GM19238 (cell line): ENCODE measurements around the gene MAN2A1.
A peak's percentile ranks its signal among the peaks of the same experiment; 100 is the strongest.

Experiments used
- DNase-seq: peaks from one replicate; pipeline ENCODE4 v3.0.0; 2011; ENCODE audit warnings: low spot score; ENCODE audit not compliant: insufficient read length

Gene MAN2A1

DNA sequence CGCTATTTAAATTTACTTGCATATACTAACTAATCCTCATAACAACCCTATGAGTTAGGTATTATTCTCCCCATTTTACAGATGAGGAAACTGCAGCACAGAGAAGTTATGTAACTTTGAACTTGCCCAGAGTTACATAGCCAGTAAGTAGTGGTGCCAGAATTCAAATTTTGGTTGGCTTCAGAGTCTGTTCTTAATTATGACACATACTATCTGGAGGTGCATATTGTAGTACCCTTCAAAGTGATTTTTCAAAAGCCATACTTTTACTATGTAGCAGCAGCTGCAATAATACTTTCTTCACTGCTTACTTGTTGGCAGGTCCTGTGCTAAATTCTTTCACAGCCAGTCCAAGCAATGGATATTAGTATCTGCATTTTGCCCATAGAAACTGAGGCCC, 16.4 kb downstream of the MAN2A1 start:
- no peak for DNase-seq

- DNase-seq, result no peak
These were observed 17.8 kb downstream of the MAN2A1 start for GRCh38 chr5:109707531-109707930.

GRCh38 chr5:109708813-109709212, 19.1 kb downstream of the MAN2A1 start:
- DNase-seq, result no peak

DNA sequence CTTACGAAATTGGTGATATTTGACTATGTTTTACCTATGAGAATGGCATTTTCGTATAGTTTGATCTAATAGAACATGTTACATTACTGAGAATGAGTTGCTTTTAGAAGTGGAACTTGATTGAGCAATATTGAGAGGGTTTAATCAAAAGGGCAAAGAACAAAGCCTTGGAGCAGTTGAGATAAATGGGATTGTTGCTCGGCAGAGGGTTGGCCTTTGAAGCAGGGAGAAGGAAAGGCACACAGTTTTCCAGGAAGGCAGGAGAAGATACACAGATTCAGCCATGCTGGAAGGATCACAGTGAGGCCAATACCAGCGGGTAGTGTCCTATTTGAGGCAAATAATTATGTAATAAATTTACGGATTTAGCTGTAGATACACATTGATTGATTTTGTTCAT, 19.5 kb downstream of the MAN2A1 start:
- no peak for DNase-seq

DNA sequence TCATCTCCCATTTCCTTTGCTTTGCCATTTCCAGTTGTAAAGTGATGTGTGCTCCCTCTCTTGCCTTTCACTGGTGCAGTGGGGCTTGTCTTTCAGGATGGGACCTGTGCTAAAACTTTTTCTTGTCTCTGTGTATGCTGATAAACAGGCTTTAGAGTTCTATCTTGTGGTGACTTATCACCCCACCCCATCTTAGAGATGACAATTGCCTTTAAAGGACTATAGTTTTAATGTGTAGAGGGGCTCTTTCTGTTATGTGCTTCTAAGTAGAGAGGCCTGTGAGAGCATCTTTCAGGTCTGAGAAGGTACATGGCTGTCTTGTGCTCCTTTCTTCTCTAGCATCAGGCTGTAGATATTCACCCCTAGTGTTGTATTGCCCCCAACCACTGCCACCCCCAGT, 21.9 kb downstream of the MAN2A1 start:
- DNase-seq, result no peak

DNA sequence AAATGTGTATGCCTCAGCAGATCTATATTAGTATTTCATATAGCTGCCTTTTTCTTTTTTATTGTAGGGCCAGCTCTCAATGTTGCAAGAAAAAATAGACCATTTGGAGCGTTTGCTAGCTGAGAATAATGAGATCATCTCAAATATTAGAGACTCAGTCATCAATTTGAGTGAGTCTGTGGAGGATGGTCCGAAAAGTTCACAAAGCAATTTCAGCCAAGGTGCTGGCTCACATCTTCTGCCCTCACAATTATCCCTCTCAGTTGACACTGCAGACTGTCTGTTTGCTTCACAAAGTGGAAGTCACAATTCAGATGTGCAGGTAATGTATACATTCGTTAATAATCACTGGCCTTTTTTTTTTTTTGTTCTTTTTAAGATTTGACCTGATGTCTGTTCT, 23.7 kb downstream of the MAN2A1 start:
- no peak for DNase-seq

- DNase-seq, result no peak
These were observed 24.9 kb downstream of the MAN2A1 start for GRCh38 chr5:109714592-109714991.

- no peak for DNase-seq
These were observed 28.5 kb downstream of the MAN2A1 start for GRCh38 chr5:109718216-109718615.

GRCh38 chr5:109718632-109719031, 28.9 kb downstream of the MAN2A1 start:
- no peak for DNase-seq

GRCh38 chr5:109719978-109720377, 30.3 kb downstream of the MAN2A1 start:
- DNase-seq, result no peak

GRCh38 chr5:109721741-109722140, 32.0 kb downstream of the MAN2A1 start:
- DNase-seq, result no peak

DNA sequence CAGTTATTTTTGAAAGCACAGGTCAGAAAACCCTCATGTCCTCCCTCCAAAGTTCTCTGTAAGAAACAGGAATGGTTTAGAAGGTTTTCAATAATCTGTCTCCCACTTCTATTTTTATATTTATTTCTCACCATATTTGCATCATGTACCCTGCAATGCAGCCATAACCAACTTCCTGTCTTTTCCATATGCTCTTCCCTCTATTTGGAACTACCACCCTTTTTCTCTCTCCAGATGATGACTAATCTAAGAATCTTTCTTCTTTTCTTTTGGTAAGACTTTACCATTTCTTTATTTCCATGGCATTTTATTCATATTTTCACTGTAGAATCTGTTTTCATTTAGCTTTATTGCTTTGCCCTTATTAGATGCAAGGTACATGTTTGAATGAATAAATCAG, 33.9 kb downstream of the MAN2A1 start:
- DNase-seq, result no peak

DNA sequence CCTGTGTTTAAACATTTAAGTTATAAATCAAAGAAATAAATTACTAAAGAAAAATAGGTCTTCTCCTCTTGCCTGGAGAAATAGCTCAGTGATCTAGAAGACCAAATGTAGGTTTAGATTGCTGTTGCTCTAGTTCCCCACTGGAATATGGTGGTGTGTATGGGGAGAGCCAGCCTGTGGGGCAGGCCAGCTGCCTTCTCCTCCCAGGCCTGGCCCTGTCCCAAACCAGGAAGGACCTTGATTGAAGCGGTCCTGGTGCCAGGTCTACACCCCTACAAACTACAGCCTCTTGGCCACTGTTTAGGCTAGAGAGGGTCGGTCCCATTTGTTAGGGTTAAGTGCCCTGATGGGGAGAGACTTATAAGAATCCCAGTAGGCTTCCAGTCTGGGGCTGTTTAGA, 35.4 kb downstream of the MAN2A1 start:
- DNase-seq, result no peak

GRCh38 chr5:109739741-109740728, 50.3 kb downstream of the MAN2A1 start:
- peak; percentile 2 for DNase-seq

- no peak for DNase-seq
These were observed 51.2 kb downstream of the MAN2A1 start for GRCh38 chr5:109740966-109741365.

DNA sequence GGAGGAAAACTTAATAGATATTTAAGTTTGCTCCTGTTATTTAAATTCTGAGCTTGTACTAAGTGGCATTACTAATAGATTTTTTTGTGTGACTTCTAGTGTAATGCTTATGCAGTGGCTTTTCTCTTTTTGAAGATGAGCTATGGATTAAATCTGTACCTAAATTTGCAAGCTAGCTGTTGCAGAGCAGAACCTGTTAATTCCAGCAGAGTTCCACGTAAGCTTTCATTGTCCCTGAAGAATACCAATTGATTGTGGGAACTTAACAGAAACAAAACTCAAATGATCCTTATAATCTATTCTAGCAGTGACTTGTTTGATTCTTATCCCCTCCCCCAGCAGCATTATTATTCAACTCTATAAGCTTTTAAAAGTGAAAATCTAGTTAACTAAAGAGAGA, 51.7 kb downstream of the MAN2A1 start:
- no peak for DNase-seq

DNA sequence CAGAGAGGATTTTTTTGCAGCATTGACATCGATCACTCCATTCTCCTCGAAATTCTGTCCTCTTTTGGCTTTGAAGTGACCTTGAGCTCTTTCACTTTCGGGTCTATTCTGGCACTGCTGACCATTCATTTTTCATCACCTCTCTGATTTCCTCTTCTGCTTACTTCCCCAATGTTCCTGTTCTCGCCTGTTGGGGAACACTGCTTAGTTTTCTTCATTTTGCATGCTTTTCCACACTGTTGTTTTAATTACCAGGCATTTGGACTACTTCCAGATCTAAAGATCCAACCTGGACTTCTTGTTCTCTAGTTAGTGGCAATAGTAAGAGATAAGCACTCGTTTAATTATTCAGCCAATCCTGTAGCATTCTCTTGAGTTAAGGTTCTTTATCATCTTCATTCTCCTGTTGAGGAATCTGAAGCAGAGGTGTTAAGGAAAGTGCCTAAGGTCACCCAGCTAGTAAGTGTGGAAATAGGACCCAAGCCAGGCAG, 53.4 kb downstream of the MAN2A1 start:
- no peak for DNase-seq

DNA sequence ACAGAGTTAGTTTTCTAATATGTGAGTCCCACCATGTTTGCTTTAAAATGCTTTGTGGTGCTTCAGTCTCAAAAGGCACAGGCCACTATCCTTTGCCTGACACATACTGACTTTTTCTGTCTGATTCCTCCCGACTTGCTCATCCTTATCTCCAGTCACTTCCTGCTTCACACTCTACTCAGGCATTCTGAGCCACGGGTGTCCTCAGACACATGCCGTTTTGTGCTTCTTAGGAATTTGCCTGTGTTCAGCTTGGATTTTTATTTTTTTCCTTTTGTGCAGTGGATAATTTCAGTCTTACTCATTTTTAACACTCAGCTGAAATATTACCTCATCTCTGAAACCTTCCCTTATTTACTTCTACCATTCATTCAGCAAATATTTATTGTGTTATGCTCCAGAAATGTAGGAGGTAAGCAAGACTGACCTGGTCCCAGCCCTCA, 54.1 kb downstream of the MAN2A1 start:
- DNase-seq, result no peak

GRCh38 chr5:109744261-109744660, 54.5 kb downstream of the MAN2A1 start:
- no peak for DNase-seq

DNA sequence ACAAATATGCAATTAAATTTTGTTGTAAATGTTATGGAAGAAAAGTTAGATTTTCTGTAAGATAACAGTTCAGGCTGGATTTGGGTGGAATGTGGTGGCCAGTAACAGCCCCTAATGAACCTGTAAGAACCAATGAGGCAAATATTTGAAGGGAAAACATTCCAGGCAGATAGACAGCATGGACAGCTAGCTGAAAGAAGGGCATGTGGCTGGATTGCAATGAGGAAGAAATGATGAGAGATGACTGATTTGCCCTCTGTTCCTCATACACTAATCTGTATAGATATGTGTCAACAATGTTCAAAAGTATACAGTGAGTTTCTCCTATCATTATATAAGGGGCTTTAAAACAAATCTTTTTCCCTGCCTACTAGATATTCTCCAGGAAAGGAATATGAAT, 58.8 kb downstream of the MAN2A1 start:
- no peak for DNase-seq

- no peak for DNase-seq
These were observed 60.7 kb downstream of the MAN2A1 start for GRCh38 chr5:109750463-109750862.

DNA sequence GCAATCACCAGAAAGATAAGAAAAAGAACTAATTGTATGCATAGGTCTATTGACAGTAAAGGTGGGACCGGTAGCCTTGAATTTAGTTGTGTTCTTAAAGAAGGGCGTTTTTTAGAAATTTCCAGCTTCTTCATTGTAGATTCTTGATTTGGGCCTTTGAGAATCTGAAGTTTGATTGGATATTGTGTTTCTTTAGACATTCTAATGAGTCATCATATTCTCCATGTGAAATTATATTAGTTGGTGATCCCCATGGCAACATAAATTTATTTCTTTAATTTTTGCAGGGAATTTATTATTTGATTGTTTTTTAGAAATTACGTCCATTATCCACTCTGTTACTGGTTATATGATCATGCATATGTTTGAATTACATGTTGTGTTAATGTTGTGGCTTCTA, 63.6 kb downstream of the MAN2A1 start:
- DNase-seq, result no peak

- no peak for DNase-seq
These were observed 64.6 kb downstream of the MAN2A1 start for GRCh38 chr5:109754319-109754718.
